Cortex of kidney (tissue), 1 donor: ENCODE data around the gene CLMP.
A peak's percentile ranks its signal among the peaks of the same experiment; 100 is the strongest.
"Not testable (repeated sequence)": the region's sequence is repeated elsewhere in the genome, so short reads cannot be mapped to it uniquely, and the experiment has no call there.

Experiments used
- DNase-seq: peaks from one replicate; lab custom pipeline; 2025; lab: John Stamatoyannopoulos, UW

CLMP gene

DNA sequence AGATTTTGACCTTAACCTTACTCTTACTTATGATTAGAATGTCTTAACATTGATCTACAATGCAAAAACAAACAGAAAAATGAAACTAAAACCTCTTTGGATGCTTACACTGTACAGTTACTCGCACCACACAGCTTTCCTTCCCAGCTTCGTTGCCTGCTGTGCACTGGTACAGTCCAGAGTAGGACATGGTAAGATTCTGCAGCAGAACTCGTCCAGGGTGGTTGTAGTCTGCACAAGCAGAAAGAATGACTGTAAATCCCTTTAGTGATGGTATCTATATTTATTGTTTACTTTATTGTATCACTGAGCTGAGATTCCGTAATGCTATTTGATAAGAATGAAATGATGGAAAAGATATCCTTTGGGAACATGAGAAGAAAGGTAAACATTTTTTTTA, 112.1 kb downstream of the CLMP start:
- DNase-seq, result no peak

DNA sequence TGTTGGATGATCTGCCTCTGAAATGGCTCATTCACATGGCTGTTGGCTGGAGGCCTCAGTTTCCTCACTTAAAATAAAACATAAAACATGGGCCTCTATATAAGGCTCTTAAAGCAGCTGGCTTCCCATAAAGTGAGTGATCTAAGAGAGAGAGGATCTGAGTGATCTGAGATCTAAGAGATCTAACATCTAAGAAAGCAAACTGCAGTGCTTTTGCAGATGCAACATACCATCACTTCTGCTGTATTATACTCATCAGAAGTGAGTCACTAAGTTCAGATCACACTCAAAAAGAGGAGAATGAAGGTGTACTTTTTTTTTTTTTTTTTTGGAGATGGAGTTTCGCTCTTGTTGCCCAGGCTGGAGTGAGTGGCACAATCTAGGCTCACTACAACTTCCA, 115.0 kb downstream of the CLMP start:
- DNase-seq, result no peak

GRCh38 chr11:123076484-123076883, 118.6 kb downstream of the CLMP start:
- DNase-seq, result no peak

GRCh38 chr11:123073343-123074057, 121.5 kb downstream of the CLMP start:
- no peak for DNase-seq

DNA sequence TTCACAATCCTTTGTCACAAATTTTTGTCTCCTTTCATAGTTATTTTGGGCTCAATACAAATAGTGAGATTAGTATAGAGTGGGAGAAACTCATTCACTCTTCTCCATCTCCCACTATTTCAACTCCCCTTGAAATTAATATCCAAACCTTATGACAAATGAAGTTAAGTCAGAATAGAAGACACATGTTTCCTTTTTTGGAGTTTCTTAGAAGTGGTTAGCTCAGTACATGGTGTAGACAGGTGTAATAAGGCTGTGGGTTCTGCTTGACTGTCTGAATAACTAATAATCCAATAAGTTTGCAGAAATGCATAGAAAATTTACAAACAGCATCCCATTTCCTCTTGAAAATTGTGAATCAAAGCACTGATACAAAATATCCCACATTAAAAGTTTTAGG, 122.3 kb downstream of the CLMP start:
- no peak for DNase-seq

DNA sequence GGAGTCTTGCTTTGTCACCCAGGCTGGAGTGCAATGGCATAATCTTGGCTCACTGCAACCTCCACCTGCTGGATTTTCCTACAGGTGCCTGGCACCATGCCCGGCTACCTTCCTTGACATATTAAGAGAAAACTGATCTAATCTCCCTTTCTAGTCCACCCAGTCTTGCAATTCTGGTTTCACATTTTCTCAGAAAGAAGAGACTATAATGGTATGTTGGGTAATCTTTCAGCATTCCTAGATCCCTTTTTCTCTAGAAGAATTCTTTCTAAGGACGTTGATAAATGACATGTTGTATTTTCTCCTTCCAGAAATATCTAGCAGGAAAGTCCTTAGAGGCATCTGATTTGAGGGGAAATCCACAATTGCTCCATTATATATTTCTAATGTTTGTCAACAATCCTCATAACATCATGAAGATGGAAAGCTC, 122.7 kb downstream of the CLMP start:
- DNase-seq, result no peak

DNA sequence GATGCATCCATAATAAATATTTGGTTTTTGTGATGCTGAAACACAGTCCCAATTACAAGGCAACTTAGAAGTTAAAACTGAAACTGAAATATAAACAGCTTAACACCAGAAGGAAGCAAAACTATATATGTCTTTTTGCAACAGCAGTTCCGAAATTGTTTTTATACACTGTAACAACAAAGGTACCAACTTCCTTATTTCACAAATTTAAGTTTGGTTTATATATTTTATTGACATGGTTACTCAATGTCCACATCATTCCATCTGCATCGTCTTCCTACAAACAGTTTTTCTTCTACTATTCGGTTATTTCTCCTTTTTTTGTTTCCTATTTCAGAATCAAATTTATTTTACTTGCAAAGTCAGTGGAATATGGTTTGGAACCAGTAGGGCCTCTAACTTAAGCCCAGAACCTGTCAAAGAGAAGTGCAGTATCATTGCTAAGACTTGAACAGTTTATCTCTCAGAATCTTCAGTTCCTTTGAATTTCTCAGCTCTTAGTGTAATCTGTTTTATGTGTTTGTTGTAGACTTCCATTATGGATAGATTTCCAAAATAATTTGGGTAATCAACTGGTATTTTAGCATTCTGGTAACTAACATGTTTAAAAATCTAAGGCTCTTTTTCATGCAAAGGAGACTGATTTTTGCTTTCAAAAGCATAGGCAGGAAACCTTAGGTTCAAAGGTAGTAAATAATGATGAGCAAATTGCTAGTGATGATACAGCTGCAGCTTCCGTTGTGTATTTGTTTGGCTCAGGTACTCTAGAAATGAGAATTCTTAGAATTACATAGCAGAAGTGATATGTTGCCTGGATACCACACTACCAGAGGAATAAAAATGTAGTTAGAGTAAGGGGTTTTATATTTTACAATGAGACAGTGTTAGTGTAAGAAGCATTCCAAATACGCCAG, 124.9 kb downstream of the CLMP start:
- DNase-seq, result no peak

DNA sequence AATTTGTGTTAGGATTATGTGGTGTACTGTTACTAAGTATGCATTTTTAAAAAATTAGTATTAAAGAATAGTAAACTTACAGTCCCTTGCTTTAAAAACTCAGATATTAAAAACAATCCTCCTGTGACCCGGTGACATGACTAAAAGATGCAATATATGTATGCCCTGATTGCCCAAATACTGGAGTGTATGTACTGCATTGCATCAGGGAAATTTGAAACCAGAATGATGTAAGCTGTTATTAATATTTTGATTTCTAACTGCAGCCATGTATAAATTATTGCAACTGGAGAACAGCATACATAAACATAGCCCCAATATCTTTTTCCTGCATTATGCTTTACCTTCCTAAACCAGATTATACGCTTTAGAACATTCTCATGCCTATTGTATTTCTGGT, 129.4 kb downstream of the CLMP start:
- DNase-seq, result no peak

DNA sequence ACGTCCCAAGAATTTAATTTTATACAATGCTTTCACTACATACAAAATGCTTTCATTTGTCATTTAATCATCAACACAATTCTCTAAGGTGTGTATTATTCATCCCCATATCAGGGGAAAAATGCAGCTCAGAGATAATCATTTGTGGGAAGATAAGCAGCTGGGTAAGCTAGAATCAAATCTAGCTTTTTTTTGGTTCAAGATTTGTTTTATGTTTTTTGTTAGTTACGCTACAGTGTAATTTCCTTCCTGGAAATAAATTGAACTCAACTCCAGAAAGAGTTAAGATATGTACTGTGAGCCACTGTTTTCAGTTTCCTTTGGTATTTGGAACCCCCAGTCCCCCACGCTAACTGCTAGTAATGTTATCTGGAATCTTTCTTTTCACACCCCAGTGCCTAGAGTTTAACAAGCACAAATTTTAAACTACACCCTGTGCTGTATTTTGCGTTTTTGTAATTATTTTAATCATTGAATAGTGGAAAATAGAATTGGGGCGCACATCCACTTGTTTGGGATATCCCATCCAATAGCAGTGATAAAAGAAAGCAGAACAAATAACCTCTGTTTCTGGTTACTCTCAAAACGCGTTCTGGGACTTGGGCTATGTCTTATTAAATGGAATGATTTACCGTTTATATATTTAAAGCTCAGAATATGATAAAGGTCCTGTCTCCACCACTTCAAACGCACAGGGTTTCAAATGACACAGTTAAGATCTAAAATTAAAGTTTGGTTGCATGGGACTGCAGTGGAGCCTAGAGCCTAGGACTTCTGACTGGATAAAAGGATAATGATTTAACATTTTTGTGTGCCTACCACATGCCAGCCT, 131.0 kb downstream of the CLMP start:
- no peak for DNase-seq

GRCh38 chr11:123062892-123063825, 131.9 kb downstream of the CLMP start:
- no peak for DNase-seq

GRCh38 chr11:123062158-123062891, 132.7 kb downstream of the CLMP start:
- DNase-seq, result peak; percentile 94

GRCh38 chr11:123061403-123062157, 133.5 kb downstream of the CLMP start, which contains the start of gene HSPA8:
Gene HSPA8, minus strand, starts transcription at chr11:123062136. Its CDS starts 812 bp downstream, at chr11:123061324.
- DNase-seq, result no peak

- no peak for DNase-seq
Measured at GRCh38 chr11:123060277-123061000, 134.6 kb downstream of the CLMP start.

- not testable (repeated sequence) for DNase-seq
Measured at GRCh38 chr11:123059041-123059920, 135.8 kb downstream of the CLMP start.

DNA sequence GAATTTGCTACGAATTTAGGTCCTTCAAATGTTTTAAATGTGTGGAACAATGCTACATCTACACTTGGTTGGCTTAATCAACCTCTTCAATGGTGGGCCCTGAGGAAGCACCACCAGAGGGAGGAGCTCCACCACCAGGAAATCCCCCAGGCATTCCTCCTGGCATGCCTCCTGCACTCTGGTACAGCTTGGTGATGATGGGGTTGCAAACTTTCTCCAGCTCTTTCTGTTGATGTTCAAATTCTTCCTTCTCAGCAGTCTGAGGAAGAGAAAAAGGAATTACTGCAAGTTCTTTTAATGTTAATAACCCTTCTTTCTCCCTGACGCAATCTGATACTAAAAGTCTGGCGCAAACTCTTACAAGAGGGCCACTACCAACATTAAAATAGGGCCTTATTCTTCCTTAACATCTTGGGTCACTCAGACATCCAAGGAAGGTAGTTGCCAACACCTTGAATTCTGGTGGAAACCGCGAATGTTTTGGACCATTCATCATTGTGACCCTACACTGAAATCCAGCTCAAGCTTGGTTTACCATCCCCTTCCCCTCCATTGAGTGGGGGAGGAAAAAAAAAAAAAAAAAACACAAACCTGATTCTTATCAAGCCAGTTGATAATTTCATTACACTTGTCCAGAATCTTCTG, 137.3 kb downstream of the CLMP start:
- no peak for DNase-seq

DNA sequence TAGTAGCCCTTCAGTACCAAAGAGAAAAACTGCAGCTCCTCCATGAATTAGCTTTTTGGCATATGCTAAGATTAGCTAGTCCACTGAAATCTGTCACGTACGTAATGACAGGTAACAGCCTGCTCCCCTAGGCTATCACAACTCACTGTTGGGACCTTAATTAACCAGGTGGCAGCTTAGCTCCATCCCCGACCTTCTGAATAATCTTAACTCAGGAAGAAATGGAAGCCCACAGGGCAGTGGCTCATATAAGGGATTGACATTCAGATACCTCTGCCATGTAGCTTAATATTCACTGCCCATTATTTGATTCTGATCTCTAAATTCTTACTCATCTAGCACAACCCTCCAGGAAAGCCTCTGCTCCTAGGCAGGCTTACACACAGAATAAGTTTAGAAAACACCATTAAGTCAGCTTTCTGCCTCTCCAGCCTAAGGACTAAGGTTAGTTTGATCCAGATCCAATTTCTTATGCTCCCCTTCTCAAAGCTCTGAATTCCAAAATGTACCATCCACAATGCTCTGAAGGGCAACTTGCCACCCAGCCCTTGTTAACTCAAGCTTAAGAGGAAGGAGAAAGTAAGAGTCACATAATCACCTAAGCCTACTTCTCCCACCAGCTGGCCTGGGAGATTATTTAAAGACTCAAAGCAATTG, 138.1 kb downstream of the CLMP start:
- no peak for DNase-seq
